PFSK-1 (cell line): Measurements from ENCODE around the gene FUT8.

Experiments
- POLR2AphosphoS5 ChIP-seq: IDR thresholded peaks from 2 replicates; pipeline ENCODE4 v1.6.1; 2012; ENCODE audit warnings: low read depth, mild to moderate bottlenecking, control low read depth, low read length, moderate library complexity
- SIN3A ChIP-seq: IDR thresholded peaks from 2 replicates; pipeline ENCODE4 v1.6.1; 2012; ENCODE audit warnings: mild to moderate bottlenecking, low read length, moderate library complexity, borderline replicate concordance; ENCODE audit not compliant: insufficient read depth
- TAF1 ChIP-seq: IDR thresholded peaks from 2 replicates; pipeline ENCODE4 v1.6.1; 2012; ENCODE audit warnings: low read length, control low read depth, borderline replicate concordance; ENCODE audit not compliant: insufficient read depth
- TF ChIP-seq, protein P1 (sequence below), 2 experiments: IDR thresholded peaks; 2 replicates each; pipeline versions ENCODE4 v1.6.1 to v1.8.0; 2011 to 2012; ENCODE audit warnings: low read depth in 2 of 2, low read length in 2 of 2, control low read depth in 1 of 2, inconsistent platforms in 1 of 2, mild to moderate bottlenecking in 1 of 2, moderate library complexity in 1 of 2; ENCODE audit not compliant: insufficient read depth in 1 of 2

GRCh38 chr14:65750906-65751305 is 338.4 kb downstream of the FUT8 start:
- TF ChIP-seq, protein P1, sequence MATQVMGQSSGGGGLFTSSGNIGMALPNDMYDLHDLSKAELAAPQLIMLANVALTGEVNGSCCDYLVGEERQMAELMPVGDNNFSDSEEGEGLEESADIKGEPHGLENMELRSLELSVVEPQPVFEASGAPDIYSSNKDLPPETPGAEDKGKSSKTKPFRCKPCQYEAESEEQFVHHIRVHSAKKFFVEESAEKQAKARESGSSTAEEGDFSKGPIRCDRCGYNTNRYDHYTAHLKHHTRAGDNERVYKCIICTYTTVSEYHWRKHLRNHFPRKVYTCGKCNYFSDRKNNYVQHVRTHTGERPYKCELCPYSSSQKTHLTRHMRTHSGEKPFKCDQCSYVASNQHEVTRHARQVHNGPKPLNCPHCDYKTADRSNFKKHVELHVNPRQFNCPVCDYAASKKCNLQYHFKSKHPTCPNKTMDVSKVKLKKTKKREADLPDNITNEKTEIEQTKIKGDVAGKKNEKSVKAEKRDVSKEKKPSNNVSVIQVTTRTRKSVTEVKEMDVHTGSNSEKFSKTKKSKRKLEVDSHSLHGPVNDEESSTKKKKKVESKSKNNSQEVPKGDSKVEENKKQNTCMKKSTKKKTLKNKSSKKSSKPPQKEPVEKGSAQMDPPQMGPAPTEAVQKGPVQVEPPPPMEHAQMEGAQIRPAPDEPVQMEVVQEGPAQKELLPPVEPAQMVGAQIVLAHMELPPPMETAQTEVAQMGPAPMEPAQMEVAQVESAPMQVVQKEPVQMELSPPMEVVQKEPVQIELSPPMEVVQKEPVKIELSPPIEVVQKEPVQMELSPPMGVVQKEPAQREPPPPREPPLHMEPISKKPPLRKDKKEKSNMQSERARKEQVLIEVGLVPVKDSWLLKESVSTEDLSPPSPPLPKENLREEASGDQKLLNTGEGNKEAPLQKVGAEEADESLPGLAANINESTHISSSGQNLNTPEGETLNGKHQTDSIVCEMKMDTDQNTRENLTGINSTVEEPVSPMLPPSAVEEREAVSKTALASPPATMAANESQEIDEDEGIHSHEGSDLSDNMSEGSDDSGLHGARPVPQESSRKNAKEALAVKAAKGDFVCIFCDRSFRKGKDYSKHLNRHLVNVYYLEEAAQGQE (IDR thresholded peaks at IDR 0.05; ENCODE audit: insufficient read depth in 1 of 2, low read depth in 2 of 2, low read length in 2 of 2): no peak
- TF ChIP-seq TAF1 (no peak), POLR2AphosphoS5 (no peak), SIN3A (no peak)
